GM19193 (cell line): ENCODE results near the gene PTMS.

Experiments
- POLR2A ChIP-seq: IDR thresholded peaks from 4 replicates; pipeline ENCODE4 v1.6.1; 2011; ENCODE audit not compliant: insufficient read depth, insufficient read length; ENCODE audit errors: extremely low read depth

The PTMS gene

GRCh38 chr12:6765048-6765633, 1.0 kb upstream of the PTMS start:
- no peak for TF ChIP-seq POLR2A

- no peak for TF ChIP-seq POLR2A
Measured at GRCh38 chr12:6766651-6767349, 637 bp downstream of the PTMS start.

- no peak for TF ChIP-seq POLR2A
Measured at GRCh38 chr12:6767353-6768319, 1.5 kb downstream of the PTMS start.

GRCh38 chr12:6768437-6768914, 2.3 kb downstream of the PTMS start:
- no peak for TF ChIP-seq POLR2A

GRCh38 chr12:6768990-6769389, 2.8 kb downstream of the PTMS start:
- no peak for TF ChIP-seq POLR2A

- no peak for TF ChIP-seq POLR2A
Measured at GRCh38 chr12:6769666-6770065, 3.5 kb downstream of the PTMS start.

GRCh38 chr12:6770094-6770493, 3.9 kb downstream of the PTMS start:
- TF ChIP-seq POLR2A = no peak

GRCh38 chr12:6770600-6770999, 4.4 kb downstream of the PTMS start:
- TF ChIP-seq POLR2A = no peak

GRCh38 chr12:6771091-6771495, 4.9 kb downstream of the PTMS start:
- no peak for TF ChIP-seq POLR2A

- no peak for TF ChIP-seq POLR2A
Measured at GRCh38 chr12:6771509-6772330, 5.6 kb downstream of the PTMS start.

- peak; percentile 49 for TF ChIP-seq POLR2A
Measured at GRCh38 chr12:6772331-6772695, 6.2 kb downstream of the PTMS start, which contains the start of gene LAG3. Gene LAG3 (plus strand): TSS chr12:6772520. CDS start chr12:6772853, 333 bp downstream.

GRCh38 chr12:6772726-6773589, 6.8 kb downstream of the PTMS start:
- TF ChIP-seq POLR2A = no peak

GRCh38 chr12:6773590-6774351, 7.6 kb downstream of the PTMS start:
- TF ChIP-seq POLR2A = peak; percentile 18
